AML-193 (cell line): Measurements from ENCODE around the gene DNAJB8.

Experiments used
- DNase-seq, 2 experiments: peaks; one replicate each; lab custom pipeline; 2025; lab: John Stamatoyannopoulos, UW

Gene DNAJB8

DNA sequence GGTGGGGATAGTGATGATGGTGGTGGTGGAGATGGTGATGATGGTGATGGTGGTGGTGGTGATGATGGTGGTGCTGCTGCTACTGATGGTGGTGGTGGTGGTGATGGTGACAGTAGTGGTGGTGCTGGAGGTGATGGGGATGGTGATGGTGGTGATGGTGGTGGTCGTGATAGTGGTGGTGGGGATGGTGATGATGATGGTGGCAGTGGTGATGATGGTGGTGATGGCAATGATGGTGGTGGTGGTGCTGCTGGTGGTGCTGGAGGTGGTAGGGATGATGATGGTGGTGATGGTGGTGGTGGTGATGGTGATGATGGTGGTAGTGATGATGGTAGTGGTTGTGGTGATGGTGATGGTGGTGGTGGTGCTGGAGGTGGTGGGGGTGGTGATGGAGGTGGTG lies 21.3 kb downstream of the DNAJB8 start:
- no peak for DNase-seq

DNA sequence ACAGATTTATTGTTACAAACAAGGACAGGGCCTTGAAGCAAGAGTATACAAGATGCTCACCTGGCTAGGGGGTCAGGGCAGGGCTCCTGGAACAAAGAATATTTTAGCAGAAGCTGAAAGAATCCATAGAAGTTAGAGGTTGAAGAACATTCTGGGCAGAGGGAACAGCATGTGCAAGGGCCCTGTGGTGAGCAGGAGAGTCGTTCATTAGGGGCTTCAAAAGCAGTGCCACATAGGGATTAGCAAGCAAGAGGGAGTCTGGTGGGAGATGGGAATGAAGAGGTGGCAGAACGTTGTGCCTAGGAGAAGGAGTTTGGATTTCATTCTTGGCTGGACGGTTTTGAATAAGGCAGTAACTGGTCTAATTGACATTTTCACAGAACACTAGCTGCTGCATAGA lies 22.9 kb downstream of the DNAJB8 start:
- DNase-seq: no peak

DNA sequence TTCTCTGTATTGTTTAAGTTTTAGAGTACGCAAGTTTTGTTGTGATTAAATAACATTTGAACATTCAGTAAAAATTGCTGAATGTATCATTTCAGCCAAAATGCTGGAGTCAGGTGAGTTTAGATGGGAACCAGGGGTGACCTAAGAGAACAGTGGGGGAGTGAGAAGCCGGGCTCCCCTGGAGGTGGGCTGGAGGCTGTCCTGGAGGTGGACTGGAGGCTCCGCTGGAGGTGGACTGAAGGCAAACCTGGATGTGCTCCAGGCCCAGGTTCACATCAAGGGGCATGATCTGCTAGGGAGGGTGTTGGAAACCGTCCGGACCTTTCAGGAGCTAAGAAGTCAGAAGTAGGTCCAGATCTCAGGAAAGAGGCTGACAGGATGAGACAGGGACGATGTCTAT lies 23.7 kb downstream of the DNAJB8 start:
- no peak for DNase-seq

DNA sequence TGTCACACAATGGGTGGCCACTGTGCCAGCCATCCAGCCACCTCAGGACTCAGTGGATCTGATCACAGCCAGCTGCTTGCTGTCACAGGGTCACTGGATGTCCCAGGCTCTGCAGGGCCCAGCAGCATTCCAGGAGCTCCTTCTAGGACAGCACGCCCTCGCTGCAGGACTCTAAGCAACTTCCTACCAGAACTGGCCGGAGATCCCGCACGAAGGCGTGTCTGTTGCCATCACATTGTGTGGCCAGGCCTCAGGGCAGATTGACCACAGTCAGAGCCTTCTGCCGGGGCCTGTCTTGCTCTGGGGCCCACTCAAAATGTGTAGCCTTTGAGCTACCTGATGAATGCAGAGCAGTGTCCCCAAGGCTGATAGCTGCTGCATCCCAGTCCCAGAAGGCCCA lies 24.6 kb downstream of the DNAJB8 start:
- DNase-seq: no peak

DNA sequence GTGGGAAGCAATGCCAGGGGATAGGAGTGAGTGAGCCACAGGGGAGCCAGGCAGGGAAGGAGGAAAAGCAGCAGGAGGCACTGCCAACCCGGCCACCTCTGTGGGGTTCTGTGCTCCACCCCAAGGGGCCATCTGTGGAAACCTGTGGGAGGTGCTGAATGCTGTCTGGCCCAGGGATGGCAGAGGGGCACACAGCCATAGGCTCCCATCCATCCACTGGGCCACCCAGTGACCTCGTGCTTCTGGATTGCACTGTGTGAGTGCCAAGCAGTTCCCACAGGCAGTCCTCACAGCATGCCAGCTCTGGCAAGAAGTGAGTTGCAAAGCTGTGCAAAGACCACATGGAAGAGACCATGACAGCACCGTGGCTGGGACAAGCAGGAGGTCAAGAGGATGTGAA lies 27.5 kb downstream of the DNAJB8 start:
- DNase-seq: no peak

DNA sequence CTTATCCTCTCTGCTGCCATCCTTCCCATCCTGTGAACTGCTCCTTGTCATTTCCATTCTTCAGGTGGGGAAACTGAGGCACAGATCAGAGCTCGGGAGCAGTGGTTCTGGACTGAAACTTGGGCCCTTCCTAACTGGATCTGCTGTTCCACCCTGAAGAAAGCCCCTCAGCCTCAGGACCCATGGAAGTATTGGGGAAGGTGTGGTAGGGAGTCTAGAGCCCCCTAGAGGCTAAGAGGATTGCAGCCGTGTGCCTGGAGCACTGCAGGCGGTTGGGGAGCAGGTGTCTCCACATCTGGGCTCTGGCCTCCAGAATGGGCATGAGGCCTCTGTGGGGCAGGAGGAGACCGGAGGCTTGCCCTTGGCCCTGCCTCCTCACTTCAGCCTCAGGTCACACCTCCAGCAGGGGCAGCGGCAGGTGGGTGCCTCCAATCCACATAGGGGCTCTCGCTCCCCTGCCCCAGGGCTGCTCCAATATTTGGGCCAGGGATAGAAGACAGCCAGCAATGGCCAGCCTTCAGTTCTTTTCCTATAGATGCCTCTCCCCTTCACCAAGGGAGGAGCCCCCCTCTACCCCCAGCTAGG lies 28.1 kb downstream of the DNAJB8 start:
- DNase-seq: peak; percentile 32 to 35

DNA sequence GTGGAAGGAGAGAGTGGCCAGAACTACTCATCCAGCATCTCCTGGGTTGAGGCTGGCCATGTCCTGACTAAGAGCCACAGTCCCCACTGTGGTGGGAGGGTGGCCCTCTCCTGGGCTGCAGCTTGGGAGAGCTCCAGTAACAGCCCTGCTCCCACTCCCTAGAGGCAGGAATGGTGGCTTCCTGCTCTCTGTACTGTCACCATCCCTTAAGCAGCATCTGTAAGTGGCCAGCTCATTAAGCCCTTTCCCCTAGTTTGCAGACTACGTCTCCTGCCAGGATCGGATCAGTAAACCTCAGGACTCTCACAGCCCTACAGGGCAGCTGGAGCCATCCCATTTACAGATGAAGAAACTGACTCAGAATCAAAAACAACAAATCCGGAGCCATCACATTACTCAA lies 30.5 kb downstream of the DNAJB8 start:
- no peak for DNase-seq

DNA sequence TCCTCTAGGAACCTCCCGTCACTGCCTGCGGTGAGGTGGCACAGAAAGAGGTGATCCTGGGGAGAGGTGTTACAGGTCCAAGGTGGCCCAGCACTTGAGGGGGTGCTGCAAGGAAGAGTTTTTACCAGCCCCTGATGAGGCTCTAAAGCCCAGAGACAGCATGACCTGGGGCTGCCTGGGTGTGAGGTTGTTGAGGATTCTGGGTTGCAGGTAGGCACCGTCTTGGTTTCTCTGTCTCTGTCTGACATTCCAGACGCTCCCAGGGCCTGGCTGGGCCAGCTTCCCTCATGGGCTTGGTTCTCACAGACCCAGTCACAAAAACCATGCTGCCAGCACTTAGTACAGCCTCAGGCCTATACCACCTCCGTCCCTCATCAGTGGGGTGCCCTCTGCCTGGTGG lies 31.1 kb downstream of the DNAJB8 start:
- no peak for DNase-seq

DNA sequence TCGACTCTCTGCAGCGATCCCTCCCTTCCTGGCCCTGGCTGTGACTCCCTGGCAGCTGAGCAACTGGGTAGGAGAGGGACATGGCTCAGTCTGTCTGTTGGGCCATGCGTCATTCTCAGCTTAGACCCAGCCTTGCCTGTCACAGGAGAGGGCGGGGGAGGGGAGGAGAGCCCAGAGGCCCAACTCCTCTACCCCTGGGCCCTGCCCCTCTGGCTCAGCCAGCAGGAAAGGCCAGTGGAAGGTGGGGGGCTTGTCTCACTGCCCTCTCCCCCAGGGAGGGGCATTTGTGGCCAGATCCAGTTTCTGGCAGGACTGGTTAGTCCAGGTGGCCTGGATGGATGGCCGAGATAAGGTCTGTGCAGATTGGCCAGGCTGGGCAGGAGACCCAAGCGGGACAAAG lies 31.6 kb downstream of the DNAJB8 start:
- no peak for DNase-seq

DNA sequence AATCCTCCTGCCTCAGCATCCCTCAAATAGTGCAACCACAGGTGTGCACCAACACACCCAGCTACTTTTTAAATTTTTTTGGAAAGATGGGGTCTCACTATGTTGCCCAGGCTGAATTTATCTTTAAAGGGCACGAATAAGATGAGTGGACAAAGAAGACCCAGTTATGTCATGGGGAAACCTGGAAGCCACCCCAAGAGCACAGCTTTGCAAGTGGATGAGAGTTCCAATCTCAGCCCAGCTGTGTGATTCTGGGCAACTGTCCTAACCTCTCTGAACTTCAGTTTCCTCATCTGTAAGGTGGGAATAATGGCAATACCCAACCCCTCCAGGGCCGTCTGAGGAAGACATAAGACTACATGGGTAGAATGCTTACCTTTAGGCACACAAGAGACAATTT lies 32.2 kb downstream of the DNAJB8 start:
- no peak for DNase-seq

DNA sequence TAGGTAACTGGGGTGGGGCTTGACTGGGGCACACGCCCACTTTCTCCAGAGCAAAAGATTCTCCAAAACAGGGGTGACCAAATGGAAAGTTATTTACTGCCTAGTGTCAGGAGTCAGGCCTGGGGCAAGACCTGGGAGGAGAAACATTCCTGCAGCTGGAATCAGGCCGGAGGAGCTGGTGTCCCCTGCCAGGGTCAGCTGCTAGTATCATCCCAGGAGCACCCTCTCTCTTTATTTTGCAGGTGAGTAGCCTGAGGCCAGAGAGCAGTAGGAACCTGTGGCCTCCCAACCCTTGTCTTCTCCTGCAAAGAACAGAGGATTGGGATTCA lies 32.9 kb downstream of the DNAJB8 start:
- DNase-seq: no peak

DNA sequence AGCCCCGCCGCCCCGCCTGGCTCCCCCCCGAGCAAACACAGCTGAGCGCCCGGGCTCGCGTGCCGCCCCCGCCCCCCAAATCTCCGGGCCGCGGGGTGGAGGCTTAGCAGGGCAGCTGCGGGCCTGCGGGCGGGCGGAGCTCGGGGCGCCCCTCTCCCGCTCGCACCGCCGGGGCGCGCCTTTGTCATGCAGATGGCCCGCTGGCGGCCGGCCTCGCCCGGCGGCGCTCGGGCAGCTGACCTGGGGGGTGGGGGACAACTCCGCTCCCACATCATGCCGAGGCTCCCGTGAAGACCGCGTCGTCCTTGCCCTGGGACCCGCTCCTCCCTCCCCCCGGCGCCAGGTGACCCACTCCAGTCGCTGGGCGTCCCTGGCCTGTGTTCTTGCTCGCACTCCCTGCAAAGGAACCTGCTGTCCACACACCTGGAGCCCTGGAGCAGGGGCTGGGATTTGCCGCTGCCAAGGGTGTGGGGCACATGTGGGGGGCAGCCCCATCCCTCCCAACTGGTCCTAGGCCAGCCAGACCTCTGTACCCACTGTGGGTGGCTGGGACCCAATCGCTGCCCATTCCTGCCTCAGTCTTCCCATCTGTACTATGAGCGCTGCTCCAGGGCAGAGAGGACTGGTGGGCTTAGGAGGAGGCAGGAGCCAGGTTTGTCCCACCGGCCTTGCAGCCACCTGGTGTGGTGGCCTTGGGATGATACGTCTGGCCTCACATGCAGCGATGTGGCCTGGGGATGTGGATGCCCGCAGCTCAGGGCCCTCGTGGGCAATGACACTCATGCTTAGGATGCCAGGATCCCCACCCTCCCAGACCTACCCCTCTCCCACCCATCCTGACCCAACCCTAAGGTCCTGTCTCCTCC lies 33.5 kb downstream of the DNAJB8 start:
- DNase-seq: no peak

DNA sequence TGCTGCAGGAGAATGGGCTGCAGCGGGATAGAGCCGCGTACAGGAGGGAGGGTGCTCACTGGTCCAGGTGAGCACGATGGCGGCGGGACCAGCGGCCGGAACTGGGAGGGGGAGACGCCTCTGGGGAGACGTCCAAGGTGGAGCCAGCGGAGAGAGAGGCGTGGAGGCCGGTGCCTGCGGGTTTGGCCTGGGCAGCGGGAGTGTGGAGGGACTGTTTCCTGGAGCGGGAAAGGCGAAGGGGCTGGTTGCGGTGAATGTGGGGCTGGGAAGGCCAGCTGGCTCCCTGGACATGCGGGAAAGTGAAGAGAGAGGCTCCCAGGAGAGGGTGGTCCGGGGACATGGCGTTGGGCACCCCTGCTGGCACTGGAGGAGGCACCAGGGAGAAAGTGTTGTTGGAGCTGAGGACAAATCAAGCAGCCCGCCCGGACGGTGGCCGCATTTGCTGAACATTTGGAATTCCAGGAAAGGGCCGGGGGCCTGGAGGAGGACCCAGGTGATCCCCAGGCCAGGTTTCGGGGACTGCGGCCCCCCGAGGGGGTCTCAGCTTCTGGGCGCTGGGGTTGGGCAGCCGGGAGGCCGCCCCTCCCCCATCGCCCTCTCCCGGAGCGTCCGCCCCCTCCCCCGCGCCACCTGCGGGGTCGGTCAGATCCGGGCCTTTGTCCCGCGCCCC lies 34.3 kb downstream of the DNAJB8 start:
- DNase-seq: no peak

DNA sequence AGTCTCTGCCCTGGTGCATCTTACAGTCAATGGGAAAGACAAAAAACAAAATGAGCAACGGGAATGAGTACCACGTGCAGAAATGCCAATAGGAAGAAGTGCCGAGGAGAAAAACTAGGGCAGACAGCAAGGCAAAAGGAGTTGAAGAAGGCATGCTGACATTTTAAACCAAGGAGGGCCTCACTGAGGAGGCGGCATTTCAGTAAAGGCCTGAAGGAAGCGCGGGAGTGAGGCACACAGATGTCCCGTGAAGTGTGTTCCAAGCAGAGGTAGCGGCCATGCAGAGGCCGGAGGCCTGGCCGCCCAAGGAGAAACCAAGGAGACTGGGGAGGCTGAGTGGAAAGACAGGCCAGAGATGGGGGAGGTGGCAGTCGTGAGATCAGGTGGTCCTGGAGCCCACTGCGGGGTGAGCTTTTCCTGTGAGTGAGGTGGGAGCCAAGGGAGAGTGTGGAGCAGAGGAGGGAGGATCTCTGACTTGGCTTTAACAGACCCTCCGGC lies 34.8 kb downstream of the DNAJB8 start:
- DNase-seq: no peak

DNA sequence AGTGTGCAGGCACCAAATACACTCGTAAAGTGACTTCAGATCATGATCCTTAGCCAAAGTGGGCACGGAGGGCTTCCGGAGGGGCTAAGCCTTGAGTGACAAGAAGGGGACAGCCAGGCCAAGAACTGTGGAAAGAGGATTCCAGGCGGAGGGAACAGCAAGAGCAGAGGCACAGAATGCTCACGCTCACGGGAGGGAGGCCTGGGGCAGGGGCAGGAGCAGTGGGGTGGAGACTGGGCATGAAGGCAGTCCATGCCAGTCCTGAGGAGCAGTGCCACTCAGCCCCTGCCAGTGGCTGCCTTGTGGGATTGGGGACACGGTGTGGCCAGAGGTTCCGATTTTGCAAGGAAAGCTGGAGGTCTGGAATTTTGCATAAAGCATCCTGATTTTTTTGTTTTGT lies 36.0 kb downstream of the DNAJB8 start:
- no peak for DNase-seq

DNA sequence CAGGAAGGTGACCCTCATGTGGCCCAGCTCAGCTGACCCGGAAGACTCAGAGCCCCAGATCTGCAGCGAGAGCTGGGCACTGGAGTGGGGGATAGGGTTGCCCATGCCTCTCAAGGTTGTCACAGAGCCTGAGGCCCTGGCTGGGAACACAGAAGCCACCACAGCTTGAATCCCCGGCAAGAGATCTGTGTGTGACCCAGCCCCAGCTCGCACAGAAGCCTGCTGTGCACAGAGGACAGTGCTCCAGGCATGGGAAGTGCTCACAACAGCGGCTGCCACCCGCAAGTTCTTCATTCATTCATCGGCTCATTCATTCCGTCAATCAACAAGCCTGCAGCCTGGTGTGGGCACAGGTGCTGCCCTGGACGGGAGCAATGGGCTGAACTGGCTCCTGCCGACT lies 36.4 kb downstream of the DNAJB8 start:
- DNase-seq: no peak

DNA sequence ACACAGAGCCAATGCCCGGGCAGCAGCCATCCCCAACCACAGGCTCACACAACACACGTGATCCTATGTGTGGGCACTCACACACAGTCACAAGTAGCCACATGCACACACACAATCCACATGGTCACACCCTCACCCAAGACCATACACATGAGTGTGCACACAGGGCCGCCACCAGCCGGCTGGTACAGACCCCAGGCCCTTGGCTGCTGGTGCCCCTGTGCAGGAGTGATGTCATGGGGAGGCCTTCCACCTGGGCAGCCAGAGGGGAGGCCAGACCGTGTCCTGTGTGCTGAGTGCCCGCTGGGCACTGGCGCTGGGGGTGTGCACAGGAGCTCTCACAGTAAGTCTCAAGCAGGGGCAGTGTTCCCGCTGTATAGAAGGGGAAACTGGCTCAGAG lies 36.9 kb downstream of the DNAJB8 start:
- DNase-seq: no peak

DNA sequence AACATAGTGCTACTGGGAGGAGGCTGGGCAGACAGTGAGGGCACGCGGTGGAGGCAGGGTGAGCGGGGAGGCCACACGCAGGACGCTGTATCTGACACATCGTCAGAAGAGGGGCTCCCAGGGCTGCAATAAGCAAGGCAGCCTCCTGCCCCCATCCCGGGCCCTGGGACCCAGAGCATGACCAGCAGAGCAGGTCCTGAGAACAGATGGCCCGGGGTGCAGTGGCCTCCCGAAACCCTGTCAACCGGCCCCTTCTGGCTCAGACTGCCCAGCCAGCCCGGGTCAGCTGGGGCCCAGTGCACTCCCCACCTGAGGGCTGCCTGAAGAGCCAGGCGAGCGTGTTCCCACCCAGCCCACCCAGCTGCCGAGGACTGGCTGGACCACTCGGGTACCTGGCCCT lies 37.4 kb downstream of the DNAJB8 start:
- DNase-seq: no peak

DNA sequence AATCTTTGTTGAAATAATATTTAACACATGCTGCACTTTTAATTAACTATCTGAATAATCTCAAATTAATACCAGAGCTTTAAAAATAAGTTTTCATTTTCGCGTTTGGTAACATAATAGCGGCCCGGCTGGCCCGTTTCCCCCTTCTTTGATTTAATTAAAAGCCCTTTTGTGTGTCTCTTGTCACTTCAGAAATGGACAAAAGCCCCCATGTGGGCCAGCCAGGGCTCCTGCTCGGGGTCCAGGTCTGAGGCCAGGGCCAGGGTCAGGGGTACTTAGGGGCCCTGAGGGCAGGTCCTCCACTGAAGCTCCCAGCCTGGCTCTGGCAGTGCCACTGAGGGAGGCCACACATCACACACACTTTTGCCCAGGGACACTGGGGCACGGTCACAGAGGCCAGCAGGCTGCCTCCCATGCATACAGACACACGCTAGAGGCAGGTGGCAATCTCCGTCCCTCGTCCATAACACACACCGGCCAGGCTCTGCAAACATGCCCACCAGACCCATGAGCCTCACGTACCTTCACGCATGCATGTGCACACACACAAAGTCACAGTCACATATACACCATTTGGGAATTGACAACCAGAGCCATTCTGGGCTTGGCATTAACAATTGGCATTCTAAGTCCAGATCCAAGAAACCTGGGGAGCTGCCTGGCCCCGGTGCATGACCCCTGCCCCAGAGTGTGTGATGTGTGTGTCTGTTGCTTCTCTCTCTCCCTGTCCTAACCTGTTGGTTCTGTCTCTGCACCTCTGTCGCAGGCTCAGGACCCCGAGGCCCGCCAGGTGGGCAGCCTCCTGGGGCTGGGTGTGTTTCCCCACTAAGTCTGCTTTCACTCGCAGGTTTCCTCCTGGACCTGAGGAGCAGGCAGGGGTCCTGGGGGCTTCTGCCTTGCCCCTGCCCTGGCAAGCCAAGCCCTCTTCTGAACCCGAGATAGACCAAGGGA lies 38.5 kb downstream of the DNAJB8 start:
- no peak for DNase-seq

DNA sequence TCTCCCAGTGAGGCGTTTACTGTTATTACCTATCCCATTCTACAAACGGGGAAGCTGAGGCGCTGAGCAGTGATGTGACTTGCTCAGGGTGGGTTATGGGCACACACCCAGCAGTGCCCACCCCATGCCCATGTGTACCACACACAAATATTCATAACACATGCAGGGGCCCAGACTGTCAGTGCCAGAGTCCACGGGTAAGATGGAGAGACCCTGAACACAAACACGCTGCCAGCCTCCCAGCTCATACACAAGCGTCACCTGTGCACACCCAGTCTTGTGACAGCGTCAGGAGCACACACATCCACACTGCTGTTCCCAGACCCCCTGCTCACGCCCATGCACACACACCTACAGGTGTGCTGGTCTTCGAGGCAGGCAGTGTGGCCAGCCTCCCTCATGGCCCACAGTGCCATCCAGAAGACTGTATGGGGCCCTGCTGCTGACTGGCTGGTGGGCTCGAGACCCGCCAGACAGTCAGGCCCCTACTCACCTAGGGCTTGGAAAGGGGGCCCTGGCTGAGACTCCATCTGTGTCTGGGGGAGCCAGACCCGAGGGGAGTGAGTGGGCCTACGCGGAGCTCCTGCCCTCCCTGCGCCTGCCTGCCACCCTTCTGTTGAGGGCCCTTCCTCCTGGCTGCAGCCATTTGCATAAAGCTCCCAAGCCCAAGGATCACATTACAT lies 39.4 kb downstream of the DNAJB8 start:
- no peak for DNase-seq

DNA sequence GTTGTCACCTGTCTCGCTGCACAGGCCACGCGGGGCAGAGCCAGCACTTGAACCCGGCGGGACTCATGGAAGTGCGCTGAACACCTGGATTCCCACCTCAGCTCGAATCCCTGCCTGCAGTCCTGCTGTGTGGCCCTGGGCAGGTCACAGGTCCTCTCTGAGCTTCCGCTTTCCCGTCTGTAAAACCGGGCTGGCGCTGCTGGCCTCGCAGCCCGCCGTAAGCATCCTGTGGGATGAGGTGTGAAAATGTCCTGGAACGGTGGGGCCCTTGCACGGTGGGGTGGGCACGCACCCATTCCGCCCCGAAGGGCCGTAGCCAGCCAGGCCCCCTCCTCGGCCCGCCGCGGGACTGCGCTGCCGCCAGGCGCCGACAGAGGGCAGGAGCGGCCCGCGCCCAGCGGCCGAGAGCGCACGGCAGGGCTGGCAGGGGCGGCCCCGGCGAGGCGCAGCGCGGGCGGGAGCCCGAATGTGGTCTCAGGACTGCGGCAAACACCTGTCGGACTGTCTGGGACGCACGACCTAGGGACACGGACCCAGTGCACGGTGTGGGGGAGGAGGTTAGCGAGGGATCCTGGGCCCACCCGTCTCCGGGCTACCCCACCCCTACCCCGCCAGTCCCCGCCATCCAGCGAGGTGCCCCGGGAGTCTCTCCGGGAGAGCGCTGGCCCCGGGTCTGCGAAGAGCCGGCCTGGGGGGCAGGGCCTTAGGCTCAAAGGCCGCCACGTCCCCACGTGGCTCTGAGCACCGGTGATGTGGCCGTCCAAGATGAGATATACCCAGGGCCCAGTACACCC lies 40.4 kb downstream of the DNAJB8 start:
- peak; percentile 30 to 38 for DNase-seq
